Heart left ventricle (tissue), 13 donors: ENCODE data around the gene PDE7B.

Experiments used
- CTCF ChIP-seq, 12 donors: fragments of 200-600 bp; sonication (generic) in 4 of 12; IDR thresholded peaks; one replicate each; pipeline versions ENCODE4 v1.5.0 to v1.8.0; 2018 to 2022; ENCODE audit warnings: antibody characterized with exemption in 12 of 12, mild to moderate bottlenecking in 5 of 12
- POLR2A ChIP-seq, 2 donors: fragments of 450-650 bp; IDR thresholded peaks; one replicate each; pipeline ENCODE4 v1.6.1; 2017; ENCODE audit warnings: antibody characterized with exemption in 2 of 2, mild to moderate bottlenecking in 2 of 2, moderate library complexity in 2 of 2
- donor health status: ischemic (EF 13 %, LVEDD 7.1; RV severe dilation, severe dysfunction).
- donor health status: DM: no; HTN: yes; CAD: no.
- donor health status: DM: no; HTN: no; CAD: no.
- donor health status: ischemic (EF 25% LVEDD 6.9; RV normal size, moderate dysfunction).
- donor health status: ischemic (EF 25% LVEDD 5.7; RV mildly dilated, moderate dysfunction).
- donor health status: ischemic (EF 35%, LVEDD 5.7; RV mildly dilated, moderate dysfunction).
- donor health status: nonischemic (EF 11% LVEDD 7.7; RV severe dilation, severe dysfunction).
- donor health status: DM: yes; HTN: yes; CAD: no.
- donor health status: PGD.
- donor health status: ischemic (EF 29% LVEDD 5.4; RV normal size, mild dysfunction).
- donor health status: nonischemic (EF 23%, LVEDD 6.1; RV moderate dilation, normal function).

GRCh38 chr6:135876058-135876457 lies 24.6 kb downstream of the PDE7B start:
- no peak for TF ChIP-seq CTCF (IDR thresholded peaks at IDR 0.05)
- TF ChIP-seq POLR2A (IDR thresholded peaks at IDR 0.05): no peak
